Stomach (tissue), 4 donors: ENCODE data around the gene PRRT4.

ENCODE experiments used
- CTCF ChIP-seq, 7 experiments: fragments of 450-650 bp in 4 of 7; fragments of 200-600 bp in 3 of 7; sonication (generic) in 3 of 7; IDR thresholded peaks; one replicate each; pipeline ENCODE4 v1.5.1; 2016 to 2019; ENCODE audit warnings: antibody characterized with exemption in 7 of 7, control low read depth in 2 of 7, mild to moderate bottlenecking in 1 of 7
- EP300 ChIP-seq: sonication (generic); formaldehyde crosslinking; IDR thresholded peaks from one replicate; pipeline ENCODE4 v1.6.1; 2017; ENCODE audit warnings: antibody characterized with exemption
- POLR2A ChIP-seq, 4 donors: fragments of 450-650 bp; IDR thresholded peaks; one replicate each; pipeline ENCODE4 v1.6.1; 2016; ENCODE audit warnings: antibody characterized with exemption in 4 of 4, control low read depth in 2 of 4, mild to moderate bottlenecking in 1 of 4, moderate library complexity in 1 of 4
- POLR2AphosphoS5 ChIP-seq, 3 donors: sonication (generic); formaldehyde crosslinking; IDR thresholded peaks; one replicate each; pipeline ENCODE4 v1.6.1; 2016; ENCODE audit warnings: antibody characterized with exemption in 3 of 3

- no peak for TF ChIP-seq POLR2AphosphoS5 (IDR thresholded peaks at IDR 0.05)
- TF ChIP-seq CTCF (IDR thresholded peaks at IDR 0.05): no peak
- no peak for TF ChIP-seq POLR2A (IDR thresholded peaks at IDR 0.05)
- TF ChIP-seq EP300: no peak
These were observed 14.6 kb upstream of the PRRT4 start for GRCh38 chr7:128376077-128376476.
